ENCODE measurements around the gene HERC3. TPM values are rescaled to one million over a fixed set of nuclear protein-coding genes. Genes with fewer than 3 reads are reported as not detected.

HERC3 gene
- total and polyA plus RNA-seq, 9 donors, result 9.1 to 14.7 (median 12.7) TPM

GRCh38 chr4:88623097-88623496, 30.8 kb downstream of the HERC3 start:
- WGBS (ENCODE audit: insufficient coverage), result 86% methylated on average over 1 of the region's 3 CpGs
- DNase-seq, result no peak

DNA sequence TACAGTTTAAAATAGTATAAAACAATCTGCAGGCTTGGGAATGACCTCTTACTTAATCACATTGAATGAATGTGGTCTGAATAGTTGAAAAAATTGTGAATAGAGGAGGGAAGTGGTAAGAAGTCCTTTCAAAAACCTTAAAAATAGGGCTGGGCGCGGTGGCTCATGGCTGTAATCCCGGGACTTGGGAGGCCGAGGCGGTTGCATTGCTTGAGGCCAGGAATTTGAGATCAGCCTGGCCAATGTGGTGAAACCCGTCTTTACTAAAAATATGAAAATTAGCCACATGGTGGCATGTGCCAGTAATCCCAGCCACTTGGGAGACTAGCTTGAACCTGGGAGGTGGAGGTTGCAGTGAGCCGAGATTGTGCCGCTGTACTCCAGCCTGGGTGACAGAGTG, 36.5 kb downstream of the HERC3 start:
- Histone ChIP-seq H3K27ac (ENCODE audit: low read length) (no peak overlapping the region), H3K4me1 (ENCODE audit: control insufficient read depth, insufficient read depth, low read length) (no peaks in the 10 kb centered on the region), H3K4me3 (ENCODE audit: low read length) (no peak overlapping the region), H3K27me3 (ENCODE audit: control insufficient read depth, insufficient read depth, low read length) (no peaks in the 10 kb centered on the region), H3K36me3 (ENCODE audit: control insufficient read depth, insufficient read depth, low read length) (no peaks in the 10 kb centered on the region), H3K9me3 (replicated peaks; ENCODE audit: control insufficient read depth, low read depth, low read length) (peaks cover 8% of the 10 kb centered on the region)
- WGBS (ENCODE audit: insufficient coverage), result 96% methylated on average over 6 of the region's 8 CpGs
- no peak for DNase-seq

More at GRCh38 chr4:88623097-88623496, 30.8 kb downstream of the HERC3 start:
- Histone ChIP-seq H3K36me3 (ENCODE audit: control insufficient read depth, insufficient read depth, low read length) (no peaks in the 10 kb centered on the region), H3K27me3 (ENCODE audit: control insufficient read depth, insufficient read depth, low read length) (no peaks in the 10 kb centered on the region), H3K27ac (ENCODE audit: low read length) (no peak overlapping the region), H3K9me3 (replicated peaks; ENCODE audit: control insufficient read depth, low read depth, low read length) (peaks cover 5% of the 10 kb centered on the region), H3K4me3 (ENCODE audit: low read length) (no peak overlapping the region), H3K4me1 (ENCODE audit: control insufficient read depth, insufficient read depth, low read length) (no peaks in the 10 kb centered on the region)

- Histone ChIP-seq H3K4me3 (ENCODE audit: low read length) (no peak overlapping the region), H3K27ac (ENCODE audit: low read length) (no peak overlapping the region)
- DNase-seq, result no peak
Measured at GRCh38 chr4:88629826-88630225, 37.5 kb downstream of the HERC3 start.

GRCh38 chr4:88630756-88631155, 38.5 kb downstream of the HERC3 start:
- Histone ChIP-seq H3K27me3 (ENCODE audit: control insufficient read depth, insufficient read depth, low read length) (no peaks in the 10 kb centered on the region), H3K36me3 (ENCODE audit: control insufficient read depth, insufficient read depth, low read length) (no peaks in the 10 kb centered on the region), H3K4me3 (ENCODE audit: low read length) (no peak overlapping the region), H3K27ac (ENCODE audit: low read length) (no peak overlapping the region), H3K9me3 (replicated peaks; ENCODE audit: control insufficient read depth, low read depth, low read length) (peaks cover 15% of the 10 kb centered on the region), H3K4me1 (ENCODE audit: control insufficient read depth, insufficient read depth, low read length) (no peaks in the 10 kb centered on the region)
- DNase-seq, result no peak
- WGBS (ENCODE audit: insufficient coverage), result no CpG with 5 or more reads among the region's 2 CpGs

More at GRCh38 chr4:88629826-88630225, 37.5 kb downstream of the HERC3 start:
- H3K27me3 ChIP-seq (ENCODE audit: control insufficient read depth, insufficient read depth, low read length), result no peaks in the 10 kb centered on the region
- peaks cover 13% of the 10 kb centered on the region for H3K9me3 ChIP-seq (replicated peaks; ENCODE audit: control insufficient read depth, low read depth, low read length)
- H3K36me3 ChIP-seq (ENCODE audit: control insufficient read depth, insufficient read depth, low read length), result no peaks in the 10 kb centered on the region
- no peaks in the 10 kb centered on the region for H3K4me1 ChIP-seq (ENCODE audit: control insufficient read depth, insufficient read depth, low read length)

GRCh38 chr4:88643932-88644331, 51.7 kb downstream of the HERC3 start:
- H3K27ac ChIP-seq (ENCODE audit: low read length), result no peak overlapping the region
- no peak overlapping the region for H3K4me3 ChIP-seq (ENCODE audit: low read length)
- no CpG with 5 or more reads among the region's 2 CpGs for WGBS (ENCODE audit: insufficient coverage)
- no peaks in the 10 kb centered on the region for H3K27me3 ChIP-seq (ENCODE audit: control insufficient read depth, insufficient read depth, low read length)
- H3K4me1 ChIP-seq (ENCODE audit: control insufficient read depth, insufficient read depth, low read length), result no peaks in the 10 kb centered on the region
- H3K9me3 ChIP-seq (replicated peaks; ENCODE audit: control insufficient read depth, low read depth, low read length), result peaks cover 2% of the 10 kb centered on the region
- no peaks in the 10 kb centered on the region for H3K36me3 ChIP-seq (ENCODE audit: control insufficient read depth, insufficient read depth, low read length)
- DNase-seq, result no peak

DNA sequence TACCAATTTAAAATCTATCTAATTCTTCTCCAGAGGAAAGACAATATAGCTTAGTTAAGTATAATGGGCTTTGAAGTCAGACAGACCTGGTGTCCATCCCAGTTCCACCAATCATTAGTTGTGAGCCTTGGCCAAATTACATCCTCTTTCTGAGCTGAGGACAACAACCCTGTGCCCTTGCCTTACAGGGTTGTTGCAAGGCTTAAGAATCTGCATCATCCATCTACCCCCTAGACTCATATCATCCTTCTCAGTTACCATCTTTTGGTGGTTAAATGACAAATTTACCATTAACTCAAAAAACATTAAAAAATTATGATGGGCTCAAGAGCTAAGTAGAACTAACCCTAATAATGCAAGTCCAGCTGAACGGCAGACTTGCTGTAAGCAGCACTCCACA, 53.7 kb downstream of the HERC3 start:
- Histone ChIP-seq H3K9me3 (replicated peaks; ENCODE audit: control insufficient read depth, low read depth, low read length) (peaks cover 2% of the 10 kb centered on the region), H3K27me3 (ENCODE audit: control insufficient read depth, insufficient read depth, low read length) (no peaks in the 10 kb centered on the region), H3K4me3 (ENCODE audit: low read length) (no peak overlapping the region), H3K4me1 (ENCODE audit: control insufficient read depth, insufficient read depth, low read length) (no peaks in the 10 kb centered on the region), H3K27ac (ENCODE audit: low read length) (no peak overlapping the region), H3K36me3 (ENCODE audit: control insufficient read depth, insufficient read depth, low read length) (no peaks in the 10 kb centered on the region)
- no CpG with 5 or more reads among the region's 1 CpG for WGBS (ENCODE audit: insufficient coverage)
- DNase-seq, result no peak

GRCh38 chr4:88646528-88647280, 54.4 kb downstream of the HERC3 start:
- Histone ChIP-seq H3K4me3 (ENCODE audit: low read length) (no peak overlapping the region), H3K27me3 (ENCODE audit: control insufficient read depth, insufficient read depth, low read length) (no peaks in the 10 kb centered on the region), H3K4me1 (ENCODE audit: control insufficient read depth, insufficient read depth, low read length) (no peaks in the 10 kb centered on the region), H3K9me3 (replicated peaks; ENCODE audit: control insufficient read depth, low read depth, low read length) (peaks cover 2% of the 10 kb centered on the region), H3K36me3 (ENCODE audit: control insufficient read depth, insufficient read depth, low read length) (no peaks in the 10 kb centered on the region), H3K27ac (ENCODE audit: low read length) (no peak overlapping the region)
- DNase-seq, result no peak
- WGBS (ENCODE audit: insufficient coverage), result 86% methylated on average over 6 of the region's 7 CpGs

DNA sequence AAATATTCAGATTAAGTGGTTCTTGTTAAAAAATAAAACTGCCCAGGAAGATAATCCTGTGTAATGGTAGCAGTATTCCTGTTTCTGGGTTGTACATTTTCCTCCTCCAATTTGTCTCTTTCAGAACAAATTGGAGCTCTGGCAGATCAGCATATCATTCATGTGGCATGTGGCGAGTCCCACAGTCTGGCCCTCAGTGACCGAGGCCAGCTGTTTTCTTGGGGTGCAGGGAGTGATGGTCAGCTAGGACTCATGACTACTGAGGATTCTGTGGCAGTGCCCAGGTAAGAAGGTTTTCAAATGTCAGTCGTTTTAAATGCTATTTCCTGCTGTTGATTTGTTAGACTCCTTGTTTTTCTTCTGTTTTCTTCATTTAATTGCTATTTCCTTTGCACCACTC, 57.4 kb downstream of the HERC3 start:
- Histone ChIP-seq H3K4me1 (ENCODE audit: control insufficient read depth, insufficient read depth, low read length) (no peaks in the 10 kb centered on the region), H3K27me3 (ENCODE audit: control insufficient read depth, insufficient read depth, low read length) (no peaks in the 10 kb centered on the region), H3K9me3 (replicated peaks; ENCODE audit: control insufficient read depth, low read depth, low read length) (no peaks in the 10 kb centered on the region), H3K27ac (ENCODE audit: low read length) (no peak overlapping the region), H3K4me3 (ENCODE audit: low read length) (no peak overlapping the region), H3K36me3 (ENCODE audit: control insufficient read depth, insufficient read depth, low read length) (peaks cover 2% of the 10 kb centered on the region)
- no peak for DNase-seq
- WGBS (ENCODE audit: insufficient coverage), result 58% methylated on average over 2 of the region's 3 CpGs

DNA sequence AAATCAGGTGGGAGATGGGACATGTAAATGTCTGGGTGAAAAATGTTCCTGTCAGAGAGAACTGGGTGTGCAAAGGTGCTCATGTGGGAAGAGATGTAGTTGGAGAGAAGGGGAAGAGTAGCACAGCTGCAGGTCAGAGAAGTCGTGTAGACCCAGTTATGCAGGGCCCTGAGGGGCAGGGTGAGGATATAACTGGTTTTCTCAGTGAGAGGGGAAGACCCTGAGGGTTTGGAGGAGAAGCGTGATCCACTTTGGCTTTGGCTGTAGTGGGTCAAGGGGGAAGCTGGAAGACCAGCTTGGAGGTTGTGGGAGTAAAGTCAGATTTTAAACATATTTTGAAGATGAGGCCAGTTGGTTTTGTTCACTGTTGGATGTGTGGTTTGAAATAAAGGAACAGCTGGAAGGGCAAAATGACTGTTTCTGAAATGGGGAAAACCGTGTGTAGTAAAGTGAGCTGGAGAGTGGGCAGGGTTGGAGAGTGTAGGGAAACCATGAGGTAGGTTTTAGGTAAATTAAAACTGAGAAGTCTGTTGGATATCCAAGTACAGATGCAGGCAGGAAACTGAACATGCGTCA, 61.2 kb downstream of the HERC3 start:
- Histone ChIP-seq H3K4me3 (ENCODE audit: low read length) (no peak overlapping the region), H3K4me1 (ENCODE audit: control insufficient read depth, insufficient read depth, low read length) (no peaks in the 10 kb centered on the region), H3K9me3 (replicated peaks; ENCODE audit: control insufficient read depth, low read depth, low read length) (no peaks in the 10 kb centered on the region), H3K36me3 (ENCODE audit: control insufficient read depth, insufficient read depth, low read length) (peaks cover 15% of the 10 kb centered on the region), H3K27ac (ENCODE audit: low read length) (no peak overlapping the region), H3K27me3 (ENCODE audit: control insufficient read depth, insufficient read depth, low read length) (no peaks in the 10 kb centered on the region)
- DNase-seq, result no peak
- WGBS (ENCODE audit: insufficient coverage), result 68% methylated on average over 4 of the region's 4 CpGs

GRCh38 chr4:88655226-88655625, 62.9 kb downstream of the HERC3 start:
- Histone ChIP-seq H3K27me3 (ENCODE audit: control insufficient read depth, insufficient read depth, low read length) (no peaks in the 10 kb centered on the region), H3K36me3 (ENCODE audit: control insufficient read depth, insufficient read depth, low read length) (peaks cover 15% of the 10 kb centered on the region), H3K27ac (ENCODE audit: low read length) (no peak overlapping the region), H3K9me3 (replicated peaks; ENCODE audit: control insufficient read depth, low read depth, low read length) (no peaks in the 10 kb centered on the region), H3K4me3 (ENCODE audit: low read length) (no peak overlapping the region), H3K4me1 (ENCODE audit: control insufficient read depth, insufficient read depth, low read length) (no peaks in the 10 kb centered on the region)
- 100% methylated on average over 2 of the region's 3 CpGs for WGBS (ENCODE audit: insufficient coverage)
- DNase-seq, result no peak

All from muscle of leg (tissue), 11 donors.